ENCODE measurements around the gene CAMK2N1.

The CAMK2N1 gene

DNA sequence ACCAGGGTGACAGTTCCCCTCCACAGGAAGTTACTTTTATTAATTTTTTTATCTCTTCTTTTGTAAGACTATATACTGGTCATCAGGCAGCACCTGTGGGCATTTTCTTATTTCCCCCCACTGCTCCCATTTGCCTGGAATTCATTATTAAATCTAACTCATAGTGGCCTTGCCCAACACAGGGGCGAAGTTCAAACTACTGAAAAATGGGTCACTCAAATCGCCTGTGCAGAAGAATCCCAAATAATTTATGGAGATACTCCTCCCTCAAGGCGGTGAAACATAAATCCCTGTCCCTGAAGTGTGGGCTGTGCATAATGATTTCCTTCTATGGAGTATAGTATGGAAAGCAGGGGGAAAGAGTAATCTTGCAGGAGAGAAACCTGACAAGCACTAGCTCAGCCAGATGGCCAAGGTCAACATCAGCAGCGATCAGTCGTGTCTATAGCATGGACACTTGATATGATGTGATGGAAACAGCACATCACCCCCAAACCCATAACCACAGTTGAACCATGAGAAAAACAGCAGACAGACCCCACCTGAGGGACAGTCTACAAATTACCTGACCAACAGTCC, 7.9 kb downstream of the CAMK2N1 start:
- WGBS, 2 experiments (ENCODE audit: insufficient coverage in 2 of 2) = 90% methylated on average over 2 of the region's 5 CpGs; no CpG with 5 or more reads in 1 of the 2 experiments
- no peak overlapping the region for H3K4me3 ChIP-seq (ENCODE audit: extremely low read depth, insufficient read depth, low read length, poor library complexity, severe bottlenecking)
- H3K36me3 ChIP-seq (ENCODE audit: control insufficient read depth, insufficient read depth, low read length) = no peaks in the 10 kb centered on the region
- H3K27ac ChIP-seq (ENCODE audit: low read depth, low read length, severe bottlenecking) = no peak overlapping the region
- no peaks in the 10 kb centered on the region for H3K9me3 ChIP-seq (ENCODE audit: control insufficient read depth, low read length)
- H3K4me1 ChIP-seq (ENCODE audit: control insufficient read depth, insufficient read depth, low read length, poor library complexity, severe bottlenecking) = peaks cover 35% of the 10 kb centered on the region

- no peaks in the 10 kb centered on the region for H3K36me3 ChIP-seq (ENCODE audit: control insufficient read depth, insufficient read depth, low read length)
- no peak overlapping the region for H3K27ac ChIP-seq (ENCODE audit: low read depth, low read length, severe bottlenecking)
- no peaks in the 10 kb centered on the region for H3K9me3 ChIP-seq (ENCODE audit: control insufficient read depth, low read length)
- 81 to 90% methylated on average over 3 to 4 of the region's 10 CpGs for WGBS, 2 experiments (ENCODE audit: insufficient coverage in 2 of 2)
- no peak overlapping the region for H3K4me3 ChIP-seq (ENCODE audit: extremely low read depth, insufficient read depth, low read length, poor library complexity, severe bottlenecking)
- H3K4me1 ChIP-seq (ENCODE audit: control insufficient read depth, insufficient read depth, low read length, poor library complexity, severe bottlenecking) = peaks cover 31% of the 10 kb centered on the region
These were observed 8.5 kb downstream of the CAMK2N1 start for GRCh38 chr1:20477348-20478056.

GRCh38 chr1:20476265-20477038, 9.6 kb downstream of the CAMK2N1 start:
- Histone ChIP-seq H3K27ac (ENCODE audit: low read depth, low read length, severe bottlenecking) (no peak overlapping the region), H3K36me3 (ENCODE audit: control insufficient read depth, insufficient read depth, low read length) (no peaks in the 10 kb centered on the region), H3K4me3 (ENCODE audit: extremely low read depth, insufficient read depth, low read length, poor library complexity, severe bottlenecking) (no peak overlapping the region), H3K4me1 (ENCODE audit: control insufficient read depth, insufficient read depth, low read length, poor library complexity, severe bottlenecking) (peaks cover 27% of the 10 kb centered on the region), H3K9me3 (ENCODE audit: control insufficient read depth, low read length) (no peaks in the 10 kb centered on the region)
- WGBS, 2 experiments (ENCODE audit: insufficient coverage in 2 of 2) = 20% methylated on average over 30 to 31 of the region's 33 CpGs

- no peak overlapping the region for H3K27ac ChIP-seq (ENCODE audit: low read depth, low read length, severe bottlenecking)
- no peak overlapping the region for H3K4me3 ChIP-seq (ENCODE audit: extremely low read depth, insufficient read depth, low read length, poor library complexity, severe bottlenecking)
- no peaks in the 10 kb centered on the region for H3K9me3 ChIP-seq (ENCODE audit: control insufficient read depth, low read length)
- no peaks in the 10 kb centered on the region for H3K36me3 ChIP-seq (ENCODE audit: control insufficient read depth, insufficient read depth, low read length)
- WGBS, 2 experiments (ENCODE audit: insufficient coverage in 2 of 2) = 65 to 77% methylated on average over 5 to 7 of the region's 7 CpGs
- H3K4me1 ChIP-seq (ENCODE audit: control insufficient read depth, insufficient read depth, low read length, poor library complexity, severe bottlenecking) = peaks cover 17% of the 10 kb centered on the region
These were observed 11.0 kb downstream of the CAMK2N1 start for GRCh38 chr1:20474996-20475395.

DNA sequence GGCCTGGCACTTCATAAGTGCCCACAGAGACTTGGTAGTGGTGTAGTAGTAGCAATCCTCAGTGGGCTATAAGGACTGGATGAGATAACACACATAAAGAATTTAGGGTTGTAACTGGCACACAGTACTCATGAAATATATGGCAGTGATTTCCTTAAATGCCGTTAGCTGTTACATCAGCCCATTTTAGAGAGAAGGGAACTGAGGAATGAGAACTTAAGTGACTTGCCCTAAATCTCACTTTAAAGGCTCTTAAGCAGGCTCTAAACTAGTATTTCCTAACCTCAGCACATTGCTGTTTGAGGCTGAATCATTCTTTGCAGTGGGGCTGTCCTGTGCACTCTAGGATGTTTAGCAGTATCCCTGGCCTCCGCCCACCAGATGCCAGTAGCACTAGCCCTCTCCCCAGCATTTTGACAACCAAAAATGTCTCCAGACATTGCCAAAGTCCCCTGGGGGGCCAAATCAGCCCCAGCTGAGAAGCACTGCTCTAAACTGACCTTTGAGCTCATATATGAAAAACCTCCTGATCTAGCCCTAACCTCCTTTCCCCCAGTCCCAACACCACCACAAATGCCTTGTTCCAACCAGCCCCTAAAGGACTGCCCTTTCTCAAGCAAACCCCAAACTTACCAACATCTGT, 11.6 kb downstream of the CAMK2N1 start:
- Histone ChIP-seq H3K9me3 (ENCODE audit: control insufficient read depth, low read length) (no peaks in the 10 kb centered on the region), H3K27ac (ENCODE audit: low read depth, low read length, severe bottlenecking) (no peak overlapping the region), H3K4me1 (ENCODE audit: control insufficient read depth, insufficient read depth, low read length, poor library complexity, severe bottlenecking) (peaks cover 17% of the 10 kb centered on the region), H3K4me3 (ENCODE audit: extremely low read depth, insufficient read depth, low read length, poor library complexity, severe bottlenecking) (no peak overlapping the region), H3K36me3 (ENCODE audit: control insufficient read depth, insufficient read depth, low read length) (no peaks in the 10 kb centered on the region)
- 100% methylated on average over 1 to 2 of the region's 2 CpGs for whole genome bisulfite sequencing, 2 experiments (ENCODE audit: insufficient coverage in 2 of 2)

DNA sequence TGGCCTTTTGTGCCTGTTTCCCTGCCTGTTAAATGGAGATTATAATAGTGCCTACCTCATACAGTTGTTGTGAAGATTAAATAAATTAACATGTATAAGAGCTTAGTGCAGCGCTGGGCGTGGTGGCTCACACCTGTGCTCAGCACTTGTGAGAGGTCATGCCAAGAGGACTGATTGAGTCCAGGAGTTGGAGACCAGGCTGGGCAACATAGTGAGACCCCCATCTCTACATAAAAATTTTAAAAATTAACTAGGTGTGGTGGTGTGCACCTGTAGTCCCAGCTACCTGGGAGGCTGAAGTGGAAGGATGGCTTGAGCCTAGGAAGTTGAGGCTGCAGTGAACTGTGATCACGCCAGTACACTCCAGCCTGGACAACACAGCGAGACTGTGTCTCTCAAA, 12.1 kb downstream of the CAMK2N1 start:
- WGBS, 2 experiments (ENCODE audit: insufficient coverage in 2 of 2) = 100% methylated on average over 1 of the region's 4 CpGs; no CpG with 5 or more reads in 1 of the 2 experiments
- Histone ChIP-seq H3K36me3 (ENCODE audit: control insufficient read depth, insufficient read depth, low read length) (no peaks in the 10 kb centered on the region), H3K27ac (ENCODE audit: low read depth, low read length, severe bottlenecking) (no peak overlapping the region), H3K4me3 (ENCODE audit: extremely low read depth, insufficient read depth, low read length, poor library complexity, severe bottlenecking) (no peak overlapping the region), H3K4me1 (ENCODE audit: control insufficient read depth, insufficient read depth, low read length, poor library complexity, severe bottlenecking) (peaks cover 17% of the 10 kb centered on the region), H3K9me3 (ENCODE audit: control insufficient read depth, low read length) (no peaks in the 10 kb centered on the region)

GRCh38 chr1:20472860-20473711, 12.9 kb downstream of the CAMK2N1 start:
- no peak overlapping the region for H3K4me3 ChIP-seq (ENCODE audit: extremely low read depth, insufficient read depth, low read length, poor library complexity, severe bottlenecking)
- no peaks in the 10 kb centered on the region for H3K36me3 ChIP-seq (ENCODE audit: control insufficient read depth, insufficient read depth, low read length)
- 30 to 31% methylated on average over 23 to 24 of the region's 28 CpGs for WGBS, 2 experiments (ENCODE audit: insufficient coverage in 2 of 2)
- H3K4me1 ChIP-seq (ENCODE audit: control insufficient read depth, insufficient read depth, low read length, poor library complexity, severe bottlenecking) = peaks cover 16% of the 10 kb centered on the region
- no peak overlapping the region for H3K27ac ChIP-seq (ENCODE audit: low read depth, low read length, severe bottlenecking)
- no peaks in the 10 kb centered on the region for H3K9me3 ChIP-seq (ENCODE audit: control insufficient read depth, low read length)

GRCh38 chr1:20472121-20472520, 13.9 kb downstream of the CAMK2N1 start:
- WGBS, 2 experiments (ENCODE audit: insufficient coverage in 2 of 2) = 81 to 90% methylated on average over 3 of the region's 4 CpGs
- H3K27ac ChIP-seq (ENCODE audit: low read depth, low read length, severe bottlenecking) = no peak overlapping the region
- no peaks in the 10 kb centered on the region for H3K9me3 ChIP-seq (ENCODE audit: control insufficient read depth, low read length)
- peaks cover 6% of the 10 kb centered on the region for H3K4me1 ChIP-seq (ENCODE audit: control insufficient read depth, insufficient read depth, low read length, poor library complexity, severe bottlenecking)
- H3K36me3 ChIP-seq (ENCODE audit: control insufficient read depth, insufficient read depth, low read length) = no peaks in the 10 kb centered on the region
- no peak overlapping the region for H3K4me3 ChIP-seq (ENCODE audit: extremely low read depth, insufficient read depth, low read length, poor library complexity, severe bottlenecking)

DNA sequence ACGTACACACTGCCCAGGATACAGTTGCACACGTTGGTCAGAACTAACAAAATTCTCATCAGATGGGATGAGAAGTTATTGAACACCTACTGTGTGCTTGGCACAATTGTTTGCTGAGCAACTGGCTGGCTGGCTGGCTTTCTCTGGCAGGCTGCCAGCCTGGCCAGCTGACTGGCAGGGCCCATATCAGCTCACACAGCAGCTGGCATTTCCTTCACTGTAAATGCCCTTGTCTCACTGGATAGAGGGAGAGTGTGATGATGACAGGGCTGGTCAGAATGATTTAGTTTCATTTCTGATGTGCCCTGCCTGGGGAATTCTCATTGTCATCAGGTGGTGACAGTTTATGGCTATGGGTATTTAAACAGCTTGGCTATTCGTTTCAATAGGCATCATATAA, 15.8 kb downstream of the CAMK2N1 start:
- Histone ChIP-seq H3K27ac (ENCODE audit: low read depth, low read length, severe bottlenecking) (no peak overlapping the region), H3K4me3 (ENCODE audit: extremely low read depth, insufficient read depth, low read length, poor library complexity, severe bottlenecking) (no peak overlapping the region), H3K9me3 (ENCODE audit: control insufficient read depth, low read length) (no peaks in the 10 kb centered on the region), H3K4me1 (ENCODE audit: control insufficient read depth, insufficient read depth, low read length, poor library complexity, severe bottlenecking) (no peaks in the 10 kb centered on the region), H3K36me3 (ENCODE audit: control insufficient read depth, insufficient read depth, low read length) (no peaks in the 10 kb centered on the region)
- WGBS, 2 experiments (ENCODE audit: insufficient coverage in 2 of 2) = 86 to 89% methylated on average over 1 to 3 of the region's 3 CpGs

All from mesodermal cell (in vitro differentiated cells).